CD1c-positive myeloid dendritic cell (primary cell): ENCODE results near the gene METTL3.

Source experiments
- DNase-seq: peaks from one replicate; pipeline ENCODE4 v3.0.0-alpha.2; 2016; ENCODE audit errors: extremely low spot score

The METTL3 gene

GRCh38 chr14:21526672-21527317 lies 15.7 kb upstream of the METTL3 start:
- DNase-seq = no peak

- peak; percentile 44 for DNase-seq
Measured at GRCh38 chr14:21525962-21526671, 15.0 kb upstream of the METTL3 start, which contains the start of gene SALL2. Gene SALL2, minus strand, starts transcription at chr14:21526346. Its CDS starts 219 bp downstream, at chr14:21526127.

- no peak for DNase-seq
Measured at GRCh38 chr14:21525571-21525961, 14.4 kb upstream of the METTL3 start.

- no peak for DNase-seq
Measured at GRCh38 chr14:21524575-21525490, 13.7 kb upstream of the METTL3 start.

GRCh38 chr14:21523203-21523602 lies 12.1 kb upstream of the METTL3 start:
- no peak for DNase-seq

- DNase-seq = no peak
Measured at GRCh38 chr14:21521501-21521900, 10.4 kb upstream of the METTL3 start.

- no peak for DNase-seq
Measured at GRCh38 chr14:21520767-21521166, 9.6 kb upstream of the METTL3 start.

GRCh38 chr14:21518725-21519124 lies 7.6 kb upstream of the METTL3 start:
- no peak for DNase-seq

- no peak for DNase-seq
Measured at GRCh38 chr14:21514341-21514740, 3.2 kb upstream of the METTL3 start.

GRCh38 chr14:21509432-21510143 lies 1.6 kb downstream of the METTL3 start:
- no peak for DNase-seq

- DNase-seq = no peak
Measured at GRCh38 chr14:21506557-21506956, 4.6 kb downstream of the METTL3 start.

- DNase-seq = no peak
Measured at GRCh38 chr14:21505012-21505553, 6.1 kb downstream of the METTL3 start.

- no peak for DNase-seq
Measured at GRCh38 chr14:21503376-21503775, 7.8 kb downstream of the METTL3 start.

- no peak for DNase-seq
Measured at GRCh38 chr14:21501568-21501967, 9.6 kb downstream of the METTL3 start.

- DNase-seq = peak; percentile 61
Measured at GRCh38 chr14:21498540-21499526, 12.3 kb downstream of the METTL3 start.

GRCh38 chr14:21496453-21496852 lies 14.7 kb downstream of the METTL3 start:
- DNase-seq = no peak

- no peak for DNase-seq
Measured at GRCh38 chr14:21494902-21495762, 16.0 kb downstream of the METTL3 start.

GRCh38 chr14:21486640-21487087 lies 24.5 kb downstream of the METTL3 start:
- DNase-seq = no peak
